ENCODE measurements around the gene CCDC80. TPM values are rescaled to one million over a fixed set of nuclear protein-coding genes. Genes with fewer than 3 reads are reported as not detected.

The CCDC80 gene
- total RNA-seq, 1 donor from 2014 or later, result 9.1 TPM

DNA sequence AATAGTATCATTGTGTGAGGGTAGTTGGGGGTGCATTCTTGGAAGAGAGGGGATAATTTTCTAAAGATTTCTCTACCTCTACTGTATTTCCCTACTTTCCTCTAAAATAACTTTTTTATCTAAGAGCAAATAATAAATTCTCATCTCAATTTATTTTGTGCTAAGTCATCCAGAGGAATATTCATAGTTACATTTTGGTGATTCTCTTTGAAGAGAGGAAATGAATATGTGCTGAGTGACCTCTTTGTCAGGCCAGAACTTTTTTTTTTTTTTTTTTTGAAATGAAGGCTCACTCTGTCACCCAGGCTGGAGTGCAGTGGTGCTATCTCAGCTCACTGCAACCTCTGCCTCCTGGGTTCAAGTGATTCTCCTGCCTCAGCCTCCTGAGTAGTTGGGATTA is 15.1 kb upstream of the CCDC80 start:
- no peaks in the 10 kb centered on the region for H3K27me3 Mint-ChIP-seq
- no peak for DNase-seq (ENCODE audit: low spot score, unreplicated experiment)
- no peaks in the 10 kb centered on the region for H3K4me1 Mint-ChIP-seq (ENCODE audit: low read depth)
- TF ChIP-seq CTCF (IDR thresholded peaks at IDR 0.05; ENCODE audit: unreplicated experiment), result no peak
- no peak overlapping the region for H3K4me3 Mint-ChIP-seq (ENCODE audit: low read depth)
- H3K9me3 Mint-ChIP-seq (ENCODE audit: low read depth), result no peaks in the 10 kb centered on the region
- H3K36me3 Mint-ChIP-seq (ENCODE audit: insufficient read depth), result no peaks in the 10 kb centered on the region
- no peak overlapping the region for H3K27ac Mint-ChIP-seq

DNA sequence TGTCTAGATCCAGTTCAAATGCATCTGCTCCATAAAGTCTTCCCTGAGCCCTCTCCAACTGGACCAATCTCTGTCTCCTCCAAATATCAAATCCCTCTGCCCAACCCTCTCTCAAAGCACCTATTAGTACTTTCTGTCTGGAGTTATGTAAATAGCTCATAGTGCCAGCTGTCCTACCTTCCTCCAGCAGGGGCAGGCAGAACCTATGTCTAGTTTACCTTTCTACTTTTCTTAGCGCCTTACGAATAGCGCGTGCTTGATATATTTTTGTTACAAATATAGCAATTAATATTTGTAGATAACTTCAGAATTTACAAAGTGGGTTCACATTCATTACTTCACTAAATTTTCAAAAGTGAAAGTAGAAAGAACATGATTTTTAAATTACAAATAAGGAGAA is 14.0 kb upstream of the CCDC80 start:
- H3K4me3 Mint-ChIP-seq (ENCODE audit: low read depth), result no peak overlapping the region
- H3K27ac Mint-ChIP-seq, result no peak overlapping the region
- no peaks in the 10 kb centered on the region for H3K9me3 Mint-ChIP-seq (ENCODE audit: low read depth)
- H3K27me3 Mint-ChIP-seq, result no peaks in the 10 kb centered on the region
- no peaks in the 10 kb centered on the region for H3K4me1 Mint-ChIP-seq (ENCODE audit: low read depth)
- H3K36me3 Mint-ChIP-seq (ENCODE audit: insufficient read depth), result no peaks in the 10 kb centered on the region
- peak; percentile 23 for TF ChIP-seq CTCF (IDR thresholded peaks at IDR 0.05; ENCODE audit: unreplicated experiment)
- no peak for DNase-seq (ENCODE audit: low spot score, unreplicated experiment)

GRCh38 chr3:112654492-112654891 is 13.5 kb upstream of the CCDC80 start:
- H3K27me3 Mint-ChIP-seq, result no peaks in the 10 kb centered on the region
- H3K4me3 Mint-ChIP-seq (ENCODE audit: low read depth), result no peak overlapping the region
- no peak overlapping the region for H3K27ac Mint-ChIP-seq
- DNase-seq (ENCODE audit: low spot score, unreplicated experiment), result no peak
- H3K36me3 Mint-ChIP-seq (ENCODE audit: insufficient read depth), result no peaks in the 10 kb centered on the region
- H3K4me1 Mint-ChIP-seq (ENCODE audit: low read depth), result no peaks in the 10 kb centered on the region
- no peak for TF ChIP-seq CTCF (IDR thresholded peaks at IDR 0.05; ENCODE audit: unreplicated experiment)
- H3K9me3 Mint-ChIP-seq (ENCODE audit: low read depth), result no peaks in the 10 kb centered on the region

DNA sequence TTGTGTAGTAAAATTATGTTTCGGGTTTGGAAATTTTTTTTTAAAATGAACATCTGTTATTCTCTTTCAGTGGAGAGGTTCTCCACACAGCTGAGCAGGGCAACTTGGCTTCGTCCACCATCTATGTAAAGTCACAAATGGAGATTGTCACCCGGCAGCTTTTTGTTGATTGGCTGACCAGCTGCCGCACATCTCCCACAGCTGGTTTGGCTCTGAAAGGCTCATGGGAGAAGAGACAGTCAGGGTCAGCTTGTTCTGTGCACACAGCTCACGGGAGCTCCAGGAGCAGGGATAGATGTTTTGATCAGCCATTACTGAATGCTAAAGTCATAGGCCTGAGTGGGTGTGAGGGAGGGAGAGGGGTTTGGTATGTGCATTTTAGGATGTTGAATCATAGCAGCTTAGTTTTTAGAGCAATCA is 12.9 kb upstream of the CCDC80 start:
- Mint-ChIP-seq H3K36me3 (ENCODE audit: insufficient read depth) (no peaks in the 10 kb centered on the region), H3K27me3 (no peaks in the 10 kb centered on the region), H3K9me3 (ENCODE audit: low read depth) (no peaks in the 10 kb centered on the region), H3K27ac (no peak overlapping the region), H3K4me1 (ENCODE audit: low read depth) (no peaks in the 10 kb centered on the region), H3K4me3 (ENCODE audit: low read depth) (no peak overlapping the region)
- no peak for DNase-seq (ENCODE audit: low spot score, unreplicated experiment)
- TF ChIP-seq CTCF (IDR thresholded peaks at IDR 0.05; ENCODE audit: unreplicated experiment), result no peak

DNA sequence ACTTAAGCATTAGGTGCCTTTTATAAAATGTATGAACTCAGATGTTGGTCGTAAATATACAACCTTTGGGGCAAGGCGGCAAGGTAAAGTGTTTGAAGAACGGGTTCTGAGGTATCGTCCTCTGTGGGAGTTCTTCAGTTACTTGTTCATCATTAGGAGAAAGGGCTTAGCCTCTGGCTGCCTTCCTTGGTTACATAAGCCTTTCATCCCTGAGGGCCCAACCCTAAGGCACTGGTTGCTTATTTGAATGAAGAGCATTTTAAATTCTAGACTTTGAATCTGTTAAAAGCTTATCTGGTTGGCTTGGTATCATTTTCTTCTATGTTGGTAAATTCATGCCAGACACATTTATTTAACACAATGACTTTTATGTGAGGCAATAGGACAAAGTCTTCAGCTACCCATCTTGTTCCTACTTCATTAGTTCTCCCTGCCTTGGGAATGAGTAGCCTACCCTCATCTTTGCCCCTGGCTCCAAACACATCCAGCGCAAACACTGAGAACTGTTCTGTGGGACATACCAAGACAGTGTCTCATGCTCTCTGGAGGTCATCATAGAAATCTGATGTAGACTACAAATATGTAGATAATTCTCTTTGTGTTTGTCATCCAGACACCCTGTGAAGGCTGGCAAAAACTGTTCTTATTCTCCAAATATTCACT is 12.4 kb upstream of the CCDC80 start:
- no peaks in the 10 kb centered on the region for H3K36me3 Mint-ChIP-seq (ENCODE audit: insufficient read depth)
- no peak for TF ChIP-seq CTCF (IDR thresholded peaks at IDR 0.05; ENCODE audit: unreplicated experiment)
- H3K27me3 Mint-ChIP-seq, result no peaks in the 10 kb centered on the region
- H3K4me1 Mint-ChIP-seq (ENCODE audit: low read depth), result no peaks in the 10 kb centered on the region
- no peak overlapping the region for H3K4me3 Mint-ChIP-seq (ENCODE audit: low read depth)
- no peak for DNase-seq (ENCODE audit: low spot score, unreplicated experiment)
- no peak overlapping the region for H3K27ac Mint-ChIP-seq
- H3K9me3 Mint-ChIP-seq (ENCODE audit: low read depth), result no peaks in the 10 kb centered on the region
